PC-3 (cell line): Measurements from ENCODE around the gene ESRP2. TPM values are rescaled to one million over a fixed set of nuclear protein-coding genes. Genes with fewer than 3 reads are reported as not detected.

ENCODE experiments used
- ATAC-seq: fragments of 200-7000 bp; cut with Tn5 transposase; 2 replicates; pipeline ENCODE4 v1.9.1; 2020; ENCODE audit warnings: mild to moderate bottlenecking, moderate library complexity
- Bru-seq: library from RNA; stranded (reverse); fragments of 400-500 nt; gene quantifications from one replicate; lab custom pipeline; 2021; lab: Mats Ljungman, UMichigan
- BruChase-seq, 2 experiments: library from RNA; stranded (reverse); fragments of 400-500 nt; gene quantifications; one replicate each; lab custom pipeline; 2021; lab: Mats Ljungman, UMichigan
- BruUV-seq: library from RNA; stranded (reverse); fragments of 400-500 nt; replicated peaks from 2 replicates; lab custom pipeline; 2021; lab: Mats Ljungman, UMichigan
- CTCF ChIA-PET: fragments of 300-600 bp; sonication (Branson Sonifier 250); formaldehyde crosslinking; loops from one replicate; lab custom pipeline; 2022; ENCODE audit warnings: antibody characterized with exemption; lab: Charles Lee
- POLR2A ChIA-PET: fragments of 300-600 bp; sonication (Branson Sonifier 250); formaldehyde crosslinking; loops from one replicate; lab custom pipeline; 2022; ENCODE audit warnings: antibody characterized with exemption; ENCODE audit not compliant: unreplicated experiment; lab: Charles Lee
- DNase-seq: peaks from one replicate; pipeline ENCODE4 v3.0.0-alpha.2; 2015
- H2AFZ ChIP-seq: fragments of 300-600 bp; sonication (generic); 2 replicates; pipeline ENCODE4 v1.6.0; 2016; ENCODE audit warnings: antibody characterized with exemption, low read length
- H3F3A ChIP-seq: fragments of 300-600 bp; sonication (generic); one replicate; pipeline ENCODE4 v1.6.0; 2017; ENCODE audit warnings: antibody characterized with exemption, low read length, control low read depth, mild to moderate bottlenecking; ENCODE audit not compliant: unreplicated experiment
- H3K27ac ChIP-seq: fragments of 300-600 bp; sonication (generic); 2 replicates; pipeline ENCODE4 v1.5.1; 2016; ENCODE audit warnings: mild to moderate bottlenecking, low read length
- H3K27me3 ChIP-seq: fragments of 300-600 bp; sonication (generic); 2 replicates; pipeline ENCODE4 v1.6.1; 2016; ENCODE audit warnings: low read length, mixed read lengths
- H3K36me3 ChIP-seq: fragments of 300-600 bp; sonication (generic); 2 replicates; pipeline ENCODE4 v1.6.1; 2016; ENCODE audit warnings: low read depth, mixed run types, low read length, mixed read lengths
- H3K4me1 ChIP-seq: fragments of 300-600 bp; sonication (generic); 2 replicates; pipeline ENCODE4 v1.5.1; 2016; ENCODE audit warnings: low read length; ENCODE audit not compliant: insufficient read depth
- H3K4me2 ChIP-seq: fragments of 300-600 bp; sonication (generic); 2 replicates; pipeline ENCODE4 v1.6.0; 2016; ENCODE audit warnings: low read length
- H3K4me3 ChIP-seq: fragments of 300-600 bp; sonication (generic); 2 replicates; pipeline ENCODE4 v1.5.1; 2016; ENCODE audit warnings: mild to moderate bottlenecking, low read length, mixed read lengths
- H3K79me2 ChIP-seq: fragments of 300-600 bp; sonication (generic); 2 replicates; pipeline ENCODE4 v1.6.1; 2017; ENCODE audit warnings: low read length, mixed read lengths
- H3K9ac ChIP-seq: fragments of 300-600 bp; sonication (generic); 2 replicates; pipeline ENCODE4 v1.6.0; 2016; ENCODE audit warnings: mild to moderate bottlenecking, low read length
- H3K9me2 ChIP-seq: fragments of 300-600 bp; sonication (generic); replicated peaks from 2 replicates; pipeline ENCODE4 v1.6.1; 2016; ENCODE audit warnings: mixed run types, low read length, mixed read lengths
- H3K9me3 ChIP-seq: fragments of 300-600 bp; sonication (generic); 2 replicates; pipeline ENCODE4 v1.6.1; 2016; ENCODE audit warnings: low read length, mixed read lengths
- H4K20me1 ChIP-seq: fragments of 300-600 bp; sonication (generic); 2 replicates; pipeline ENCODE4 v1.6.1; 2016; ENCODE audit warnings: low read length, mixed read lengths
- EZH2 ChIP-seq: fragments of 300-600 bp; sonication (generic); IDR thresholded peaks from one replicate; pipeline ENCODE4 v1.6.1; 2017; ENCODE audit warnings: antibody characterized with exemption, mild to moderate bottlenecking, low read length; ENCODE audit not compliant: unreplicated experiment
- EZH2phosphoT487 ChIP-seq: fragments of 300-600 bp; sonication (generic); IDR thresholded peaks from 2 replicates; pipeline ENCODE4 v1.6.1; 2018; ENCODE audit warnings: mild to moderate bottlenecking, antibody characterized with exemption, low read length, borderline replicate concordance
- intact Hi-C: fragments of 100-400 bp; cut with micrococcal nuclease; formaldehyde crosslinking; loops from 2 replicates; pipeline ENCODE4 v1.9.0; 2023
- long read RNA-seq: library from polyadenylated mRNA; unstranded; transcript quantifications from one replicate; pipeline ENCODE4 v2.0.0, GENCODE V29; 2021; ENCODE audit not compliant: unreplicated experiment
- total RNA-seq: library from RNA; depleted of rRNA; stranded (reverse); fragments of >200 nt; gene quantifications from 2 replicates; pipeline ENCODE4 v1.2.3, GENCODE V29; 2014; rRNA removed
- TF ChIP-seq, protein P1 (sequence below): fragments of 300-600 bp; sonication (generic); conservative IDR thresholded peaks from 2 replicates; pipeline ENCODE4 v1.5.1; 2017; ENCODE audit warnings: antibody characterized with exemption, low read depth, mild to moderate bottlenecking, low read length

Gene ESRP2
- total RNA-seq (46.9 and 48.1 TPM in 2 replicates), Bru-seq, nascent RNA (percentile 75 among the genes with signal in this experiment), BruChase-seq, experiment 1, labeled RNA remaining after a 6-hour chase (percentile 89 among the genes with signal in this experiment), BruChase-seq, experiment 2, labeled RNA remaining after a 2-hour chase (percentile 92 among the genes with signal in this experiment)
- long read RNA-seq, transcript ESRP2-202 (15 exons, 3,793 nt): major isoform, 10 of 48 reads
- long read RNA-seq, partial matches to known transcripts: 26 of 48 reads
- long read RNA-seq, other reads (novel, unspliced or antisense): 12 of 48 reads

DNA sequence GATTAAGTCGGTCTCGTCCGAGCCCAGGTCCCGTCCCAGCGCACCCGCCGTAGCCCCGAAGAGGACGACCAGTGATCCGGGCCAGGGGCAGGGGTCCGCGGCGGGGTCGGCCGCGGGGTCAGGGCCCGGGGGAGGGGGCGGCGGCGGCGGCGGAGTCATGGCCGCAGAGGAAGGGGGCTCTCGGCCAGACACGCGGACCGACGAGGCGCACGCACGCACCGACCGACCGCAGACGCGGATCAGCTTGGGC, at the start of gene ESRP2:
Gene ESRP2 (minus strand): TSS at position 241 of the 250 bp plus-strand sequence. CDS start 82 bp downstream, at position 159.
- ChIA-PET POLR2A (no interaction called here), CTCF (no interaction called here)
- no peaks in the 10 kb centered on the region for H3K9me2 ChIP-seq
- H4K20me1 ChIP-seq: peaks cover 9% of the 10 kb centered on the region
- H3F3A ChIP-seq: no peaks in the 10 kb centered on the region
- intact Hi-C loops: loop anchor here (5.0 kb wide), 1 partner anchor 149 kb away; the partner anchor contains the start of gene NFATC3
- no TSS peak for BruUV-seq
- H3K4me1 ChIP-seq: peaks cover 28% of the 10 kb centered on the region
- H3K79me2 ChIP-seq: peaks cover 48% of the 10 kb centered on the region
- peak within 1 kb of the TSS; percentile 90 for H3K9ac ChIP-seq
- no peaks in the 10 kb centered on the region for H3K27me3 ChIP-seq
- peaks cover 13% of the 10 kb centered on the region; the same call in 1 of the 2 replicates for H3K36me3 ChIP-seq
- H3K9me3 ChIP-seq: no peaks in the 10 kb centered on the region
- ATAC-seq (no peak), DNase-seq (no peak)
- peak within 1 kb of the TSS; percentile 70 for H2AFZ ChIP-seq
- H3K27ac ChIP-seq: peak within 1 kb of the TSS; percentile 93
- H3K4me2 ChIP-seq: peak within 1 kb of the TSS; percentile 97
- no peak for TF ChIP-seq EZH2
- TF ChIP-seq, protein P1, sequence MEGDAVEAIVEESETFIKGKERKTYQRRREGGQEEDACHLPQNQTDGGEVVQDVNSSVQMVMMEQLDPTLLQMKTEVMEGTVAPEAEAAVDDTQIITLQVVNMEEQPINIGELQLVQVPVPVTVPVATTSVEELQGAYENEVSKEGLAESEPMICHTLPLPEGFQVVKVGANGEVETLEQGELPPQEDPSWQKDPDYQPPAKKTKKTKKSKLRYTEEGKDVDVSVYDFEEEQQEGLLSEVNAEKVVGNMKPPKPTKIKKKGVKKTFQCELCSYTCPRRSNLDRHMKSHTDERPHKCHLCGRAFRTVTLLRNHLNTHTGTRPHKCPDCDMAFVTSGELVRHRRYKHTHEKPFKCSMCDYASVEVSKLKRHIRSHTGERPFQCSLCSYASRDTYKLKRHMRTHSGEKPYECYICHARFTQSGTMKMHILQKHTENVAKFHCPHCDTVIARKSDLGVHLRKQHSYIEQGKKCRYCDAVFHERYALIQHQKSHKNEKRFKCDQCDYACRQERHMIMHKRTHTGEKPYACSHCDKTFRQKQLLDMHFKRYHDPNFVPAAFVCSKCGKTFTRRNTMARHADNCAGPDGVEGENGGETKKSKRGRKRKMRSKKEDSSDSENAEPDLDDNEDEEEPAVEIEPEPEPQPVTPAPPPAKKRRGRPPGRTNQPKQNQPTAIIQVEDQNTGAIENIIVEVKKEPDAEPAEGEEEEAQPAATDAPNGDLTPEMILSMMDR: no peak
- TF ChIP-seq EZH2phosphoT487: no peak
- peak within 1 kb of the TSS; percentile 85 for H3K4me3 ChIP-seq

DNA sequence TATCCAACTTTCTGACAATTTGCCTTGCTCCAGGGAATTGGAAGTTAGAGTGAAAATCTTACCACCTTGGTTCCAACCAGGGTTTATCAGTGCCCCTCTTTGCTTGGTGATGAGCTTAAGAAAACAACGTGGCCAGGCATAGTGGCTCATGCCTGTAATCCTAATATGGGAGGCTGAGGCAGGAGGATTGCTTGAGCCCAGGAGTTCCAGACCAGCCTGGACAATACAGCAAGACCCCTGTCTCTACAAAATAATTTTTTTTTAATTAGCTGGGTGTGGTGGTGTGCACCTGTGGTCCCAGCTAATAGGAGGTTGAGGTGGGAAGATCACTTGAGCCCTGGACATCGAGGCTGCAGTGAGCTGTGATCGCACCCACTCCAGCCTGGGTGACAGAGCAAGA, 49.8 kb upstream of the ESRP2 start:
- Histone ChIP-seq H4K20me1 (no peaks in the 10 kb centered on the region), H3K79me2 (peaks cover 14% of the 10 kb centered on the region; the same call in 1 of the 2 replicates), H3K27me3 (no peaks in the 10 kb centered on the region), H3K4me3 (no peak overlapping the region), H2AFZ (no peak overlapping the region), H3K9me2 (no peaks in the 10 kb centered on the region), H3K4me1 (peaks cover 20% of the 10 kb centered on the region), H3F3A (no peaks in the 10 kb centered on the region), H3K4me2 (no peak overlapping the region), H3K9me3 (no peaks in the 10 kb centered on the region), H3K27ac (no peak overlapping the region), H3K36me3 (peaks cover 10% of the 10 kb centered on the region; the same call in 1 of the 2 replicates), H3K9ac (no peak overlapping the region)
- BruUV-seq: no TSS peak
- ATAC-seq: no peak
- intact Hi-C loops: no loop called here
- no peak for DNase-seq
- TF ChIP-seq EZH2phosphoT487: no peak
- TF ChIP-seq, protein P1: no peak
- ChIA-PET CTCF (no interaction called here), POLR2A (no interaction called here)

DNA sequence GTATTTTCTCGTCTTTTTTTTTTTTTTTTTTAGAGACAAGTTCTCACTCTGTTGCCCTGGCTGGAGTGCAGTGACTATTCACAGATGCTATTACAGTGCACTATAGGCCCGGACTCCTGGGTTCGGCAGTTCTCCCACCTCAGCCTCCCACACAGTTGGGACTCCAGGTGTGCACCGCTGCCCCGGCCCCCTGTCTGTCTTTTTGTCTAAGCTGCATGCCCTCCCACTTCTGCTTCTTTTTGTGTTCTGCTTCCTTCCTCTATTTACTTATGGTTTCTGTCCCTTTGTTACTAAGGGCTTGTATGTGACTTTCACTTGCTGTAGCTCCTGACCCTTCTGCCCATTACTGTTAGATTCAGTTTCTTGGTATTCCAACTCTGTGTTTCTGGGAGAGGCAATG, 48.9 kb upstream of the ESRP2 start:
- POLR2A ChIA-PET: no interaction called here
- H4K20me1 ChIP-seq: no peaks in the 10 kb centered on the region

More for the DNA sequence above, 48.9 kb upstream of the ESRP2 start:
- Histone ChIP-seq H3K79me2 (peaks cover 16% of the 10 kb centered on the region; the same call in 1 of the 2 replicates), H3K4me3 (no peak overlapping the region), H3K9ac (no peak overlapping the region), H3K36me3 (peaks cover 10% of the 10 kb centered on the region; the same call in 1 of the 2 replicates), H3K9me2 (no peaks in the 10 kb centered on the region), H3K27me3 (no peaks in the 10 kb centered on the region), H3K4me2 (no peak overlapping the region), H2AFZ (no peak overlapping the region), H3K9me3 (no peaks in the 10 kb centered on the region), H3K4me1 (peaks cover 19% of the 10 kb centered on the region), H3K27ac (no peak overlapping the region), H3F3A (no peaks in the 10 kb centered on the region)
- ATAC-seq: no peak
- CTCF ChIA-PET: no interaction called here
- intact Hi-C loops: no loop called here
- DNase-seq: no peak
- TF ChIP-seq, protein P1: no peak
- no peak for TF ChIP-seq EZH2phosphoT487
- TF ChIP-seq EZH2: no peak
- no TSS peak for BruUV-seq
